MM.1S (cell line): ENCODE data around the gene TMEM198.

ENCODE experiments used
- DNase-seq: peaks from one replicate; pipeline ENCODE4 v3.0.0-alpha.2; 2015
- H2AFZ ChIP-seq: fragments of 300-600 bp; sonication (generic); 2 replicates; pipeline ENCODE4 v1.6.0; 2016; ENCODE audit warnings: antibody characterized with exemption, low read length
- H3F3A ChIP-seq: fragments of 300-600 bp; sonication (generic); 2 replicates; pipeline ENCODE4 v1.6.1; 2016; ENCODE audit warnings: mild to moderate bottlenecking, antibody characterized with exemption, low read length, moderate library complexity, mixed read lengths; ENCODE audit not compliant: insufficient read depth
- H3K27ac ChIP-seq: fragments of 300-600 bp; sonication (generic); 2 replicates; pipeline ENCODE4 v1.5.1; 2016; ENCODE audit warnings: mild to moderate bottlenecking, low read length
- H3K27me3 ChIP-seq: fragments of 300-600 bp; sonication (generic); replicated peaks from 2 replicates; pipeline ENCODE4 v1.6.0; 2016; ENCODE audit warnings: low read length; ENCODE audit not compliant: insufficient read depth
- H3K36me3 ChIP-seq: fragments of 300-600 bp; sonication (generic); replicated peaks from 2 replicates; pipeline ENCODE4 v1.6.1; 2016; ENCODE audit warnings: mild to moderate bottlenecking, low read length, mixed read lengths; ENCODE audit not compliant: insufficient read depth
- H3K4me1 ChIP-seq: fragments of 300-600 bp; sonication (generic); 2 replicates; pipeline ENCODE4 v1.6.1; 2016; ENCODE audit warnings: low read length, mixed read lengths
- H3K4me2 ChIP-seq: fragments of 300-600 bp; sonication (generic); 2 replicates; pipeline ENCODE4 v1.6.0; 2016; ENCODE audit warnings: low read depth, low read length
- H3K4me3 ChIP-seq: fragments of 300-600 bp; sonication (generic); 2 replicates; pipeline ENCODE4 v1.5.1; 2016; ENCODE audit warnings: low read length, mixed read lengths
- H3K79me2 ChIP-seq: fragments of 300-600 bp; sonication (generic); 2 replicates; pipeline ENCODE4 v1.6.1; 2016; ENCODE audit warnings: mixed run types, low read length, mixed read lengths
- H3K9ac ChIP-seq: fragments of 300-600 bp; sonication (generic); 2 replicates; pipeline ENCODE4 v1.6.1; 2016; ENCODE audit warnings: low read length, mixed read lengths
- H3K9me2 ChIP-seq: fragments of 300-600 bp; sonication (generic); replicated peaks from 2 replicates; pipeline ENCODE4 v1.6.1; 2016; ENCODE audit warnings: mild to moderate bottlenecking, low read length, mixed read lengths; ENCODE audit not compliant: insufficient read depth
- H3K9me3 ChIP-seq: fragments of 300-600 bp; sonication (generic); replicated peaks from 2 replicates; pipeline ENCODE4 v1.6.1; 2016; ENCODE audit warnings: mild to moderate bottlenecking, low read length, mixed read lengths; ENCODE audit not compliant: insufficient read depth
- H4K20me1 ChIP-seq: fragments of 300-600 bp; sonication (generic); 2 replicates; pipeline ENCODE4 v1.6.1; 2016; ENCODE audit warnings: mild to moderate bottlenecking, low read length, moderate library complexity, mixed read lengths; ENCODE audit not compliant: insufficient read depth
- EZH2 ChIP-seq: fragments of 300-600 bp; sonication (generic); optimal IDR thresholded peaks from 2 replicates; pipeline ENCODE3; 2017; ENCODE audit warnings: low read depth, mild to moderate bottlenecking, antibody characterized with exemption, low read length, mixed read lengths
- EZH2phosphoT487 ChIP-seq: fragments of 300-600 bp; sonication (generic); IDR thresholded peaks from 2 replicates; pipeline ENCODE4 v1.6.1; 2018; ENCODE audit warnings: antibody characterized with exemption, low read length
- TF ChIP-seq, protein P1 (sequence below): fragments of 300-600 bp; sonication (generic); IDR thresholded peaks from 2 replicates; pipeline ENCODE4 v1.5.1; 2016; ENCODE audit warnings: antibody characterized with exemption, low read length, mixed read lengths

The TMEM198 gene

GRCh38 chr2:219519526-219519916 is 24.3 kb upstream of the TMEM198 start:
- no peak overlapping the region for H3K27ac ChIP-seq
- no peaks in the 10 kb centered on the region for H4K20me1 ChIP-seq
- H3K9me3 ChIP-seq: no peaks in the 10 kb centered on the region
- H3K9ac ChIP-seq: no peak overlapping the region
- peaks cover 100% of the 10 kb centered on the region for H3K27me3 ChIP-seq
- H2AFZ ChIP-seq: no peak overlapping the region
- no peak for DNase-seq
- H3K9me2 ChIP-seq: no peaks in the 10 kb centered on the region
- H3F3A ChIP-seq: no peaks in the 10 kb centered on the region
- no peaks in the 10 kb centered on the region for H3K4me1 ChIP-seq
- no peak overlapping the region for H3K4me2 ChIP-seq
- no peak overlapping the region for H3K4me3 ChIP-seq
- no peaks in the 10 kb centered on the region for H3K36me3 ChIP-seq
- H3K79me2 ChIP-seq: no peaks in the 10 kb centered on the region
- TF ChIP-seq EZH2 (no peak), EZH2phosphoT487 (no peak)
- TF ChIP-seq, protein P1, sequence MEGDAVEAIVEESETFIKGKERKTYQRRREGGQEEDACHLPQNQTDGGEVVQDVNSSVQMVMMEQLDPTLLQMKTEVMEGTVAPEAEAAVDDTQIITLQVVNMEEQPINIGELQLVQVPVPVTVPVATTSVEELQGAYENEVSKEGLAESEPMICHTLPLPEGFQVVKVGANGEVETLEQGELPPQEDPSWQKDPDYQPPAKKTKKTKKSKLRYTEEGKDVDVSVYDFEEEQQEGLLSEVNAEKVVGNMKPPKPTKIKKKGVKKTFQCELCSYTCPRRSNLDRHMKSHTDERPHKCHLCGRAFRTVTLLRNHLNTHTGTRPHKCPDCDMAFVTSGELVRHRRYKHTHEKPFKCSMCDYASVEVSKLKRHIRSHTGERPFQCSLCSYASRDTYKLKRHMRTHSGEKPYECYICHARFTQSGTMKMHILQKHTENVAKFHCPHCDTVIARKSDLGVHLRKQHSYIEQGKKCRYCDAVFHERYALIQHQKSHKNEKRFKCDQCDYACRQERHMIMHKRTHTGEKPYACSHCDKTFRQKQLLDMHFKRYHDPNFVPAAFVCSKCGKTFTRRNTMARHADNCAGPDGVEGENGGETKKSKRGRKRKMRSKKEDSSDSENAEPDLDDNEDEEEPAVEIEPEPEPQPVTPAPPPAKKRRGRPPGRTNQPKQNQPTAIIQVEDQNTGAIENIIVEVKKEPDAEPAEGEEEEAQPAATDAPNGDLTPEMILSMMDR: no peak

GRCh38 chr2:219520079-219520478 is 23.7 kb upstream of the TMEM198 start:
- Histone ChIP-seq H3K9me2 (no peaks in the 10 kb centered on the region), H3K9ac (no peak overlapping the region), H3K4me1 (no peaks in the 10 kb centered on the region), H3K27ac (no peak overlapping the region), H3K36me3 (no peaks in the 10 kb centered on the region), H3K9me3 (no peaks in the 10 kb centered on the region), H3K4me3 (no peak overlapping the region), H3F3A (no peaks in the 10 kb centered on the region), H3K79me2 (no peaks in the 10 kb centered on the region), H2AFZ (no peak overlapping the region), H3K4me2 (no peak overlapping the region), H3K27me3 (peaks cover 100% of the 10 kb centered on the region), H4K20me1 (no peaks in the 10 kb centered on the region)
- TF ChIP-seq, protein P1: no peak
- TF ChIP-seq EZH2phosphoT487: no peak
- no peak for TF ChIP-seq EZH2
- DNase-seq: no peak

- no peaks in the 10 kb centered on the region for H3K4me1 ChIP-seq
- no peak overlapping the region for H3K27ac ChIP-seq
- peaks cover 100% of the 10 kb centered on the region for H3K27me3 ChIP-seq
- H3K9me3 ChIP-seq: no peaks in the 10 kb centered on the region
- no peak overlapping the region for H3K9ac ChIP-seq
- H2AFZ ChIP-seq: no peak overlapping the region
- H3K36me3 ChIP-seq: no peaks in the 10 kb centered on the region
- H3K4me2 ChIP-seq: no peak overlapping the region
- no peak for TF ChIP-seq EZH2phosphoT487
- TF ChIP-seq, protein P1: peak; percentile 37
- no peaks in the 10 kb centered on the region for H4K20me1 ChIP-seq
- H3K4me3 ChIP-seq: no peak overlapping the region
- no peaks in the 10 kb centered on the region for H3K79me2 ChIP-seq
- H3F3A ChIP-seq: no peaks in the 10 kb centered on the region
- no peaks in the 10 kb centered on the region for H3K9me2 ChIP-seq
- DNase-seq: no peak
Observed at GRCh38 chr2:219521066-219521880, 22.6 kb upstream of the TMEM198 start.
